ENCODE measurements around the gene COX7A2L. TPM values are rescaled to one million over a fixed set of nuclear protein-coding genes. Genes with fewer than 3 reads are reported as not detected.

The COX7A2L gene
- total RNA-seq, 4 donors from 2014 or later: 46.6 to 196 (median 126) TPM

DNA sequence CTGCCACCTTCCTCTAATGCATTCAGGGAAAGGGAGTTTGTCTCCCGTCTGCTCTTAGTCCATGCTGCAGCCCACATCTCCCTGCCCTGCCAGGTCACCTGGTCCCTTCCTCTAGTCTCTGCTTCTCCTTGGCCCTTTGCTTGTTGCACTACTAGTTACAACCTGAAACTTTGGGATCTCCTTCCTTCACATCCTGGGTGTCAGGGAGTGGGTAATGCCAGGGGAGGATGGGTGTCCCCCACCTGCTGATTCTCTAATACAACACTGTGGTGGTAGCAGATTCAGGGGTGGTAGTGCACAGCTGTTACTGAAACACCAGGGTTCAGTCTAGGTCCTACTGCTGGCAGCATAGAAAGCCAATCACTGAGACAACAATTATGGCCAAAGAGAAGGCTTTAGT, 31.2 kb upstream of the COX7A2L start:
- Histone ChIP-seq H3K4me3 (no peak overlapping the region), H3K36me3 (no peaks in the 10 kb centered on the region), H3K27ac (no peak overlapping the region), H3K4me1 (no peaks in the 10 kb centered on the region), H3K9me3 (no peaks in the 10 kb centered on the region), H3K27me3 (no peaks in the 10 kb centered on the region)
- TF ChIP-seq, protein P1, sequence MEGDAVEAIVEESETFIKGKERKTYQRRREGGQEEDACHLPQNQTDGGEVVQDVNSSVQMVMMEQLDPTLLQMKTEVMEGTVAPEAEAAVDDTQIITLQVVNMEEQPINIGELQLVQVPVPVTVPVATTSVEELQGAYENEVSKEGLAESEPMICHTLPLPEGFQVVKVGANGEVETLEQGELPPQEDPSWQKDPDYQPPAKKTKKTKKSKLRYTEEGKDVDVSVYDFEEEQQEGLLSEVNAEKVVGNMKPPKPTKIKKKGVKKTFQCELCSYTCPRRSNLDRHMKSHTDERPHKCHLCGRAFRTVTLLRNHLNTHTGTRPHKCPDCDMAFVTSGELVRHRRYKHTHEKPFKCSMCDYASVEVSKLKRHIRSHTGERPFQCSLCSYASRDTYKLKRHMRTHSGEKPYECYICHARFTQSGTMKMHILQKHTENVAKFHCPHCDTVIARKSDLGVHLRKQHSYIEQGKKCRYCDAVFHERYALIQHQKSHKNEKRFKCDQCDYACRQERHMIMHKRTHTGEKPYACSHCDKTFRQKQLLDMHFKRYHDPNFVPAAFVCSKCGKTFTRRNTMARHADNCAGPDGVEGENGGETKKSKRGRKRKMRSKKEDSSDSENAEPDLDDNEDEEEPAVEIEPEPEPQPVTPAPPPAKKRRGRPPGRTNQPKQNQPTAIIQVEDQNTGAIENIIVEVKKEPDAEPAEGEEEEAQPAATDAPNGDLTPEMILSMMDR (IDR thresholded peaks at IDR 0.05): no peak
- TF ChIP-seq POLR2A (IDR thresholded peaks at IDR 0.05): no peak
- intact Hi-C loops (cut with DNase I; ENCODE audit: low total_unique reads): no loop called here
- DNase-seq: no peak

GRCh38 chr2:42390401-42390969, 29.5 kb upstream of the COX7A2L start:
- no peak overlapping the region for H3K27ac ChIP-seq
- H3K36me3 ChIP-seq: no peaks in the 10 kb centered on the region
- no peaks in the 10 kb centered on the region for H3K27me3 ChIP-seq
- intact Hi-C loops (cut with DNase I; ENCODE audit: low total_unique reads): no loop called here
- no peak for DNase-seq
- H3K4me1 ChIP-seq: no peaks in the 10 kb centered on the region
- no peak for TF ChIP-seq POLR2A (IDR thresholded peaks at IDR 0.05)
- TF ChIP-seq, protein P1 (IDR thresholded peaks at IDR 0.05): no peak
- H3K9me3 ChIP-seq: no peaks in the 10 kb centered on the region
- H3K4me3 ChIP-seq: no peak overlapping the region

DNA sequence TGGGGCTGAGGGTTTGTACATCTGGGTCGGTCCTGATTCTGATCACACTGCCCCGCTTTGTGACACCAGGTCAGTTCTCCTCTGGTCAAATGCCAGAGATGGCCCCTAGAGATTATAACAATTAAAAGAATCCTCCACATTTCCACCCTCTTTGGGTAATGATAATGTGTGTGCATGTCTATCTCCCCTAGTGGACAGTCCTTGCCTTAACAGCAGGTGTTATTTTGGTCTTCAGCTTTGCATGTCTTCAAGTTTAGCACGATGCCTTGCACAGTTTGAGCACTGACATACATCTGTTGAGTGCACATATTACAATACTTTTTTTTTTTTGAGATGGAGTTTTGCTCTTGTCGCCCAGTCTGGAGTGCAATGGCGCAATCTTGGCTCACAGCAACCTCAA, 25.7 kb upstream of the COX7A2L start:
- no peak for DNase-seq
- Histone ChIP-seq H3K36me3 (no peaks in the 10 kb centered on the region), H3K4me3 (no peak overlapping the region), H3K27me3 (no peaks in the 10 kb centered on the region), H3K4me1 (no peaks in the 10 kb centered on the region), H3K9me3 (no peaks in the 10 kb centered on the region), H3K27ac (no peak overlapping the region)
- TF ChIP-seq, protein P1 (IDR thresholded peaks at IDR 0.05): no peak
- TF ChIP-seq POLR2A (IDR thresholded peaks at IDR 0.05): no peak
- intact Hi-C loops (cut with DNase I; ENCODE audit: low total_unique reads): no loop called here

GRCh38 chr2:42385225-42385624, 24.2 kb upstream of the COX7A2L start:
- Histone ChIP-seq H3K27me3 (no peaks in the 10 kb centered on the region), H3K36me3 (no peaks in the 10 kb centered on the region), H3K4me3 (no peak overlapping the region), H3K27ac (no peak overlapping the region), H3K9me3 (no peaks in the 10 kb centered on the region), H3K4me1 (no peaks in the 10 kb centered on the region)
- TF ChIP-seq POLR2A (IDR thresholded peaks at IDR 0.05): no peak
- TF ChIP-seq, protein P1 (IDR thresholded peaks at IDR 0.05): no peak
- no peak for DNase-seq
- intact Hi-C loops (cut with DNase I; ENCODE audit: low total_unique reads): no loop called here

GRCh38 chr2:42383855-42384530, 23.0 kb upstream of the COX7A2L start:
- H3K27ac ChIP-seq: no peak overlapping the region
- intact Hi-C loops (cut with DNase I; ENCODE audit: low total_unique reads): no loop called here

More at GRCh38 chr2:42383855-42384530, 23.0 kb upstream of the COX7A2L start:
- H3K4me1 ChIP-seq: no peaks in the 10 kb centered on the region
- DNase-seq: no peak
- no peaks in the 10 kb centered on the region for H3K27me3 ChIP-seq
- no peaks in the 10 kb centered on the region for H3K36me3 ChIP-seq
- no peak overlapping the region for H3K4me3 ChIP-seq
- TF ChIP-seq, protein P1 (IDR thresholded peaks at IDR 0.05): no peak
- TF ChIP-seq POLR2A (IDR thresholded peaks at IDR 0.05): no peak
- no peaks in the 10 kb centered on the region for H3K9me3 ChIP-seq

Data from uterus (tissue), 4 donors.